HG02623 (cell line): Measurements from ENCODE around the gene ARRB1.
"Not testable (repeated sequence)": the region's sequence is repeated elsewhere in the genome, so short reads cannot be mapped to it uniquely, and the experiment has no call there.

Source experiments
- ATAC-seq: cut with Tn5 transposase; IDR thresholded peaks from one replicate; pipeline ENCODE4 v1.9.1; 2021; ENCODE audit warnings: moderate library complexity; ENCODE audit not compliant: unreplicated experiment

The ARRB1 gene

DNA sequence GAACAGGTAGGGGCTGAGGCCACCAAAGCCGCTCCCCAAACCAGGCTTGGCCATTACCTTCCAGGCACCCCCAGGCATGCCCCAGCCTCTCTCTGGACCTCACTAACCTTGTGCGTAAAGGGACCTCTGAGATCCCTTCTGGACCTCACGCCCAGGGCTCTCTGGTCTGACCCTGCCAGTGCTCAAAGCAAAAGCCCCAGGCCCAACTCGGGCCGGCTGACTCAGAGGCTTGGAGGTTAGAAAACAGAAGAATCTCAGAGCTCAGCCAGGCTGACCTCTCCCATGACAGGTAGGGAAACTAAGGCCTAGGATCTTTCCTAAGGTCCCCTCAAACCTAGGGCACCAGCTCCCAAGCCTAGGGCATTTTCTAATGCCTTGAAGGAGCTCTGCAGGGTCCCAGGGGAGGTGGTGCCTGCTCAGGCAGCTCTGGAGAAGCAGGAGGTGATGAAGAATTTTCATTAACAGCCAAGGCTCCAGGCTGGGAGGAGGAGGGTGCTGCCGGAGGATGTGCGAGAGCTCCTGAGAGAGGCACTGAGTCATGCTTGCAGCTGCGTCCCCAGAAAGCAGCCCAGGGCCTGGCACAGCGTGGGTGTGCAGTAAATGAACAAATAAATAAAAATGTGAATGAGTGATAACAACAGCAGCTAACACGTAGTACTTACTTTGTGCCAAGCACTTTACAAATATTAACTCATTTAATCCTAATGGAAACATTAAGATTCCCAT, 25.6 kb downstream of the ARRB1 start:
- no peak for ATAC-seq

DNA sequence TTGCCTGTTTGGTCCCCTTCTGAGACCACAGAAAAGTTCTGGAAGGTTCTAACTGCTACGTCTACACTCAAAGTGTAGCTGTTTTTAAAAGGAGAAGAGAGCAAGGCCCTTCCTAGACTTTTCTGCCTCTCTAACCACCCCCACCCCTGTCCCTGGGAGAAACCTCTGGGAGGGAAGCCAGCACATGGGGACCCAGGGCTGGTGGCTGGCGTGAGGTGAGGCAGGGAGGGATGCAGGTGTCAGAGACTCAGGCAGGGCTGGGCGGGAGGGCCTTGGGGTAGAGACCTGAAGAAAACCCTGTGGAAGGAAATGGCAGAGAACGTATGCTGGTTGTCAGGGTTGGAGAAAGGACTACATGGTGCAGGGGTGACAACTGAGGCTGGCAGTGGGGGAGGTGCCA, 26.7 kb downstream of the ARRB1 start:
- no peak for ATAC-seq

DNA sequence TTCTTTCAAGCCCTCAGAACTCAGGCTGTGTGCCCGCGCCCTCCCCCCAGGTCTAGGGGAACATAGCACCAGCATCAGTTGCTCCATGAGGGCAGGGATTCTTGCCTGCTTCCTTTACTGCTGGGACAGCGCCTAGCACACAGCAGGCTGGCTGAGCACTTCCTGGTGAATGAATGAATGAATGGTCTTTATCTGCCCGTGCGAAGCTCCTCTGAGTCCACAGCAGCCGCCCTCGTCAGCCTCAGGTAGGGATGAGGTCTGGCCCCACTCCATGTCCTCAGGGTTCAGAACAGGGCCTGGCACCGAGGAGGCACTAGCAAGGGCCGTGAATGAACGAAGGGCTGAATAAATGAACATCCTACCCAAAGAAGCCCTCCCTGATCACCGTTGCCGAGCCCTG, 27.3 kb downstream of the ARRB1 start:
- no peak for ATAC-seq

- no peak for ATAC-seq
Observed at GRCh38 chr11:75323609-75324008, 27.9 kb downstream of the ARRB1 start.

DNA sequence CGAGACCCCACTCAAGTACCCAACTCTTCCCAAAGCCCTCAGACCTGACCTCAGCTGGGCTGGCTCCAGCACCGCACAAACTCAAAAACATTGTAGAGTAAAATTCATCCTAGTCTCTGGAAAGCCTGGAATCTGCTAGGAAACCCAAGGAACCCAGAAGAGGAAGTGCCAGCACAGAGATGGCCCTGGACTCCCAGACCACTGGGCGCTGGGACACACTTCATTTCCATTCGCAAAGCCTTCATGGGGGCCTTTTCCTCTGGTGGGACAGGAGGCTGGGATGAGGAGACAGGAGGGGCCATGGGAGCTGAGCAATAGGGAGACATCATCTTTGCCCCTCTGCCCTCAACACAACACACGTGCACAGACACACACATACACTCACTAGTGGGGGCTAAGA, 30.8 kb downstream of the ARRB1 start:
- ATAC-seq = no peak

- ATAC-seq = no peak
Observed at GRCh38 chr11:75320046-75320618, 31.3 kb downstream of the ARRB1 start.

DNA sequence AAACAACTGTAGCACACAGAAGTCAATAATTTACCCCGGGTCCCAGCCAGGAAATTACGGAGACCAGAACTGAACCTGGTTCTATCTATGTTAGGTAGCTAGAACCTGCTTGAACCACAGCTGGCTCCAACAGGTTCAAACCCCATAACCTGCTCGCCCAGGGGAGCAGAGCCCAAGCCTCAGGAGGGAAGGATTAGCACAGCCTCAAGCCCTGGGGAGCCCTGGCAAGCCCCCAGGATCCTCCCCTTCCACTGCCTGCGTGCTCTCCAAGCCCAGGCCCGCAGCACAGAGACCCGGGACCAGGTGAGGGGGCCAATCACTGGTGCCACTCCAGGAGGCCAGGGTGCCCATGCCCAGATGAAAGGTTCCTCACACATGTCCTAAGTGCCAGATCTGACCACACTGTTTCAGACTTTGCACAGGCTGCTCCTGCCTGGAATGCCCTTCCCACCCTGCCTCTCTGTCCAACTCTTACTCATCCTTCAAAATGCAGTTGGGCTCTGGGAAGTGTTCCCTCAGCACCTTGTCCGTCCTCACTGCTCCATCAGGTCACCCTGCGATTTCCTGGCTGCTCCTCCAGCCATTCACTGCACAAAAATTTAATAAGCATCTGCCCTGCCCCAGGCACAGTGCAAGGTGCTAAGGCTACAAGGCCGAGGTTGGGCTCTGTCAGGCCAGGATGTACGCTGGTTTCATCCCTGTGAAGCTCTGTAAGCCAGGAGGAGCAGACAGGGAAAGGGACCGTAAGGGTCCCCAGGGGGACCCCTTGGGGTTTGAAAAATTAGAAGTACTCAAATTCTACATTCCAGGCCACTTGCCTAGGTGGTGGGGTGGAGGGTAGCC, 32.2 kb downstream of the ARRB1 start:
- no peak for ATAC-seq

DNA sequence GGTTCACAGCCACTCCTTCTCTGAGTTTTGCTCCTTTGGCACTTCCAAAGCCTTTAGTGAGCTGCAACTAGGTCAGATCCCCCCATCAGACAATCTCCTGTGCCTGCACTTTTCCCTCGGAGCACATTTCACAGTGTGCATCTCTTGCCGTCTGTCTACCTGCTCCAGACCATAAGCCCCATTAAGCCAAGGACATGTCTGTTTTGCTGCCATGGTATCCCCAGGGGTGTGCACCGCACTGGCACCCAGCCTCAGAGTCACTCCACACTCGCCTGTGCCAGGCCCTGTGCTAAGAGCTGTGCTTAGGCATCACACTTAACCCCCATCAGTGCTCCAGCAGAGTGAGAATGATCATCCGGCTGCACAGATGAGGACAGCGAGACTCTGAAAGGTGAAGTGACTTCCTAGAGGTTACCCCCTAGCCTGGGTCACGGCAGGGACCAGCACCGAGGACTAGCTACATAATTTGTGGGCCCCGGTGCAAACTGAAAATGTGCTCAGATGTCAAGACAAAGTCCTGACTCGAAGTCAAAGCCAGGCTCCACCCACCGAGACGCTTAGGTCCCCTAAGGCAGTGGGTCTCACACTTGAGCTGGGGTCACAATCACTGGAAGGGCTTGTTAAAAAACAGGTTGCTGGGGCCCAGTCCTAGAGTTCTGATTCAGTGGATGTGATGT, 33.9 kb downstream of the ARRB1 start:
- ATAC-seq = no peak

DNA sequence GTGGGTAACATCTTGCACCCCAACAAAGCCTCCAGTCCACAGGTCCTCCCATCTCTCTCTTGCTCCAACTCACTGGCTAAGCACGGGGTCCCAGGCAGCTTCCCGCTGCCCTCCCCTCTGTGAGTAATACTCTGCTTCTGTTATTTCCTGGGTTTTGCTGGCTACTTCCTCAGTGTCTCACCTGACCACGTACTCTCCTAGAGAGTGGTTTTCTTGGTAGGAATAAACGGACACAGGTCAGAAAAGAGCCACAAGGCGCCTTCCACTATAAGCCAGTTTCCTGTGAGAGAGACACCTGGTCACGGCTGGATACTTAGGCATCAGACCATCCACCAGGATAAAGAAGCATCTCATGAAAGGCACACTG, 36.0 kb downstream of the ARRB1 start:
- no peak for ATAC-seq

DNA sequence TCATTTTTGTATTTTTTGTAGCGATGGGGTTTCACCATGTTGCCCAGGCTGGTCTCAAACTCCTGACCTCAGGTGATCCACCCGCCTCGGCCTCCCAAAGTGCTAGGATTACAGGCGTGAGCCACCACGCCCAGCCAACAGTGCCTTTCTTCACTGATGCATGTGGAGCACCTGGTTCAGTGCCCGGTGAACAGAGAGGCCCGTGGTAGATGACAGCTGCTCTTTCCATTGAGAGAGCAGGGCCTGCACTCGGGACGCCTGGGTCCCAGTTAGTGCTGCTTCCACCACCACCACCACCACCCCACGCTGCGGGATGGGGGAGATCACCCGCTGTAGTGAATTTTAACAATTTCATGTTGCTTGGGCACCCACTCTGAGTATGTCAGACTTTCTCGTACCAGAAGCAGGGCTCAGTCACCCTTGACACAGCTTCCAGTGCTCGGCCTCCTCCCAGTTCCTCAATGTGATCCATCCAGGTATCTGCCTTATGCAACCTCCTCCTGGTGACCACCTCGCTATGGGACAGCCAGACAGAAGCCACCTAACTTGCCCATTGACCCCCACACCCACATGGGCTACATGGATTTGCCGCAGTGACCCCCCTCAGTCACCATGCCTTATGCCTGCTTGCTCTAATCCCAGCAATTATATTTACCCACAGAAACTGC, 36.6 kb downstream of the ARRB1 start:
- ATAC-seq = no peak

GRCh38 chr11:75313513-75314272, 37.8 kb downstream of the ARRB1 start:
- no peak for ATAC-seq

DNA sequence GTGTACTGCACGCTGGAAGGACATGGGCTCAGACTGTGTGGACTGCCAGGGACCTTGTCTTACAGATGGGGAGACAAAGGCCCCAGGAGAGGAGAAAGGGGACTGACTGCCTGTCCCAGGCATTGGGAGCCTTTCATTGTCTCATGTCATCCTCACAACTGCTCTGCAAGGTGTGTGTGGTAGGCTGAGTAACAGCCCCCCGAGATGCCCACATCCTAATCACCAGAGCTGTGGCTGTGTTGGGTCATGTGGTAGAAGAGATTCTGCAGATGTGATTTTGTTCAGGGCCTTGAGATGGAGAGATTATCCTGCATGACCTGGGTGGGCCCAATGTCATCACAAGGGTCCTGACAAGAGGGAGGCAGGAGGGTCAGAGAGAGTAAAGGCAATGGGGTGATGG, 39.1 kb downstream of the ARRB1 start:
- no peak for ATAC-seq

- ATAC-seq = no peak
Observed at GRCh38 chr11:75311858-75312288, 39.6 kb downstream of the ARRB1 start.

- ATAC-seq = no peak
Observed at GRCh38 chr11:75308986-75309385, 42.5 kb downstream of the ARRB1 start.

DNA sequence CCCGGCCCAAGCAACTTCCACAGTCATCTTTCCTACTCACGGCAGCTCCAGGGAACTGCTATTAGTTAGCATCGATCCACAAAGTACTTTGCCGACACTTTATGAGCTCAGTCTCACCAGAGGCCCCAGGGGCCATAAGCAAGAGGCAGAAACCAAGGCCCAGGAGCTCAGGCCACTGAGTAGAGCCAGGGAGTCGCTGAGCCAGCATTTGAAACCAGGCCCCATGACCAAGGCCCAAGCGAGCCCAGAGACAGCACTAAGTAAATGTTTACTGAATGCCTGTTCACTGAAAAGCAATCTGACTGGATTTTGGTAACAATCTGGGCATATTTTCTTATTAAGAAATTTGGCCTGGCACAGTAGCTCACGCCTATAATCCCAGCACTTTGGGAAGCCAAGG, 43.3 kb downstream of the ARRB1 start:
- ATAC-seq = no peak

- ATAC-seq = no peak
Observed at GRCh38 chr11:75307058-75307457, 44.4 kb downstream of the ARRB1 start.

DNA sequence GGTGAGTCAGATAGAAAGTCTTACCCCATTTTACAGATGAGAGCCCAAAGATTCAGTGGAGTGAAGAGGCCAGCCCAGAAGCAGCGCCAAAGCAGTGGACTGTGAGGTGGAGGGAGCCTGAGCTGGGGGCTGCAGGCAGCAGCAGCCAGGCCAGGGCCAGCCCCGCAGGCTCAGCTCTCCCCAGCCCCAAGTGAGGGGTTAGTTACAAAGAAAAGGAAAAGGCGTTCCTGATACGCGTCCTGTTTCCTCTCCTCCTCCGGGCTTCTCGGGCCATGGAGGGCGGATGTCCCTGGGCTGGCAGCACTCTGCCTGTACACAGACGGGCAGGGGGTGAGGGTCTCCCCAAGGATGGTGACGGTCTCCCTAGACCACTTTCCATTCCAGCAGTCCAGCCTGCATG, 44.9 kb downstream of the ARRB1 start:
- ATAC-seq = no peak

GRCh38 chr11:75305993-75306392, 45.5 kb downstream of the ARRB1 start:
- no peak for ATAC-seq

GRCh38 chr11:75305452-75305851, 46.0 kb downstream of the ARRB1 start:
- no peak for ATAC-seq

GRCh38 chr11:75304941-75305340, 46.5 kb downstream of the ARRB1 start:
- not testable (repeated sequence) for ATAC-seq
